ENCODE measurements around the gene GREM1. TPM values are rescaled to one million over a fixed set of nuclear protein-coding genes. Genes with fewer than 3 reads are reported as not detected.
A peak's percentile ranks its signal among the peaks of the same experiment; 100 is the strongest.

GREM1 gene
- total RNA-seq, 1 donor from 2014 or later: 0.49 TPM

DNA sequence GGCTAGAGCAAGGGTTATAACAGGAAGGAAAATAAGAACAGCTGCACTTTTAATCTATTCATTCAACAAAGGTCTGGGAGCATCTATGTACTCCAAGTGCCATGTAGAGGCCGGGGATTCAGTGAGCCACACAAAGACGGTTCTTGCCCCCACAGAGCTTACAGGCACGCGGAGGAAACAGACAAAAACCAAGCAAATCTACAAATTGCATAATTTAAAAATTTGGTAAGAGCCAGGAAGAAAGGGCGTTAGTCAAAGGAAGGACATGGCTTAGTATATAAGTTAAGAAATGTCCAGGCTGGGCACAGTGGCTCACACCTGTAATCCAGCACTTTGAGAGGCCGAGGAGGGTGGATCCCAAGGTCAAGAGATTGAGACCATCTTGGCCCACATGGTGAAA lies 10.4 kb upstream of the GREM1 start:
- no peak for TF ChIP-seq CTCF (IDR thresholded peaks at IDR 0.05; ENCODE audit: borderline replicate concordance)
- H3K4me1 ChIP-seq: no peaks in the 10 kb centered on the region
- H3K9me3 ChIP-seq (replicated peaks): no peaks in the 10 kb centered on the region
- H3K36me3 ChIP-seq: no peaks in the 10 kb centered on the region
- no peak overlapping the region for H3K4me3 ChIP-seq
- no peak overlapping the region for H3K27ac ChIP-seq (replicated peaks)
- intact Hi-C loops (cut with micrococcal nuclease): no loop called here
- DNase-seq: no peak
- H3K27me3 ChIP-seq (ENCODE audit: low read depth): peaks cover 46% of the 10 kb centered on the region

DNA sequence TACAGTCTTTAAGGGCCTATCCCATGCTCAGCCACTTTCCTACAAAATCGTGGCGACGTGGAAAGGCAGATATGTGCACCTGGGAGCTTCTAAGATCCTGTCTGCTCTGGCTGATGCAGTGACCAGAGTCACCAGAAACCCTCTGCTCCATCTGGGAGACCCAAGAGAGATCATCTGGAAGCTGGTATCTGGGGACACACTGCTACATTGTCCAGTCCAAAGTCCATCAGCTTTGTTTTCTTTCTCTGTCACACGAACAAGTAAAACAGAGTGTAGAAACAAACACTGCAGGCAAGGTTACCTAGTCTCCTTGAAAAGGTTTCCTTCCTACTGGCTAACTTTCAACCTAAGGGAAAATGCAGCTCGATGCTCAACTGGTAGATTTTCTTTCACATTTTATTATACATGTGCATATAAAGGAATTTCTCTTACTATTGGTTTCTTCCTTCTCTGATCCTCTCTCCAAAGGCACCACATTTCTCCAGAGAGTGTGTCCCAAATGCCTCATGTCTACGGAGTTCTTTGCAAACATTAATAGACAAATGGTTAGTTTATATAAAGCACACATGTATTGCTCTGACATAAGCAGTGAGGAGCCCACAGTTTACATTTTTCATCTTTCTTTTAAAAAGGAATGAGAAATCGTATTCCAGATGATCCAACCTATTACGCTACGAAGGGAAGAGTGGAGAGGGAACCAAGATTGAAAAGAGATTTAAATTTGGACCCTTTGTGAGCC lies 8.3 kb upstream of the GREM1 start:
- no peak overlapping the region for H3K27ac ChIP-seq (replicated peaks)
- no peak for DNase-seq
- TF ChIP-seq CTCF (IDR thresholded peaks at IDR 0.05; ENCODE audit: borderline replicate concordance): no peak
- intact Hi-C loops (cut with micrococcal nuclease): no loop called here
- no peaks in the 10 kb centered on the region for H3K9me3 ChIP-seq (replicated peaks)
- H3K4me3 ChIP-seq: no peak overlapping the region
- H3K36me3 ChIP-seq: no peaks in the 10 kb centered on the region
- peaks cover 65% of the 10 kb centered on the region for H3K27me3 ChIP-seq (ENCODE audit: low read depth)
- no peaks in the 10 kb centered on the region for H3K4me1 ChIP-seq

DNA sequence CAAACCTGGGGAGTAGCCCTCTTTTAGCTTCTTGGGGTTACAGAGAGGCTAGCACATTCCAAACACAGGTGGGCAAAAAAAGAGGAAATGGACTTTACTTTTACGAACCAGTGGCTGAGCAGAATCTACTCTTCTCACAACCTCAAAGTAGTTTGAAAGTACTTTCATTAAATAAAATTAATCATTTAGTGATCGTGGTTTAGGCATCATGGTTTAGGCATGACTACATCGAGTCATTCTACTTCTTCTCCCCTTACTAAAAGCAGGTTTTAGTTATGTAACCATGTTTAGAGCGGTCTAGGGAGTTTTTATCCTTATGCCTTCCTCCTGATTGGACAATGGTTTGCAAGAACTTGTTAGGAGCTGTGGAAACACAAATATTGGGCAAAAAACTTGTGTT lies 2.5 kb upstream of the GREM1 start:
- intact Hi-C loops (cut with micrococcal nuclease): no loop called here
- Histone ChIP-seq H3K4me1 (peaks cover 24% of the 10 kb centered on the region), H3K9me3 (replicated peaks) (no peaks in the 10 kb centered on the region), H3K27me3 (ENCODE audit: low read depth) (peaks cover 87% of the 10 kb centered on the region), H3K36me3 (no peaks in the 10 kb centered on the region), H3K27ac (replicated peaks) (no peak overlapping the region), H3K4me3 (no peak overlapping the region)
- TF ChIP-seq CTCF (IDR thresholded peaks at IDR 0.05; ENCODE audit: borderline replicate concordance): no peak
- DNase-seq: no peak

DNA sequence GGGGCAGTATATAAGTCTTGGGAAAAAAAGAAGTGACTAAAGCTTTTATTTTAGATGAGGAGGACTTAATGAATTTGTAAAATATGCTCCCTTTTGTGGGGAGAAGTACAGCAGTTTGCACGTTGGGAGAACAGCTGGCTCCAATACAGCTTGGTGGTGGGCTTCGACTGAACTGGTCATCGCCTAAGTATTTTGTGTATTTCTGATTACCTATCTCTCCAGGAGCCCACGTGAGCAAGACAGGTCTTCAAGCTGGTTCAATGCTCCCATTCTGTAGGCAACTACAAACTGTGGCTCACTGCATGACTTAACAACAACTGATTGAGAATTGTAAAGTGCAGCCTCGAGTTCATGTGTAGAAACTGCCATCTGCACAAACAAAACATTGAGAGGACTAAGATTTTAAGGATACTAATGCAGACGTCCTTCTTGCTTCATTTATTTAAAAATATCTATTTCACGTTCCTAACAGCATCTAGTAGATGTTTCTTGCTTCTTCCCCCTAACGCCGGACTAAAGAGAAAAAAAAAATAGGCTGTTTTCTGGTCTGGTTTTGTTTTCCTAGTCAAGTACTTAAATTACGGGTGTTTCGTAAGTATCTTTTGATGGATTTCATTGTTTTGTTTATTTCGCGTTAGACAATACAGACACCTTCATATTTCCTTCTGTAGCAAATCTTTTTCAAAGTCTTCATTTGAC lies 1.4 kb upstream of the GREM1 start:
- no peaks in the 10 kb centered on the region for H3K36me3 ChIP-seq
- TF ChIP-seq CTCF (IDR thresholded peaks at IDR 0.05; ENCODE audit: borderline replicate concordance): no peak
- peaks cover 95% of the 10 kb centered on the region for H3K27me3 ChIP-seq (ENCODE audit: low read depth)
- no peak for DNase-seq
- no peak overlapping the region for H3K27ac ChIP-seq (replicated peaks)
- peaks cover 24% of the 10 kb centered on the region for H3K4me1 ChIP-seq
- intact Hi-C loops (cut with micrococcal nuclease): no loop called here
- H3K9me3 ChIP-seq (replicated peaks): no peaks in the 10 kb centered on the region
- H3K4me3 ChIP-seq: no peak overlapping the region

- Histone ChIP-seq H3K4me3 (peak overlapping the region; percentile 51), H3K27me3 (ENCODE audit: low read depth) (peaks cover 99% of the 10 kb centered on the region), H3K27ac (replicated peaks) (no peak overlapping the region), H3K9me3 (replicated peaks) (no peaks in the 10 kb centered on the region), H3K4me1 (peaks cover 24% of the 10 kb centered on the region), H3K36me3 (no peaks in the 10 kb centered on the region)
- intact Hi-C loops (cut with micrococcal nuclease): no loop called here
- DNase-seq: no peak
- TF ChIP-seq CTCF (IDR thresholded peaks at IDR 0.05; ENCODE audit: borderline replicate concordance): no peak
Measured at GRCh38 chr15:32716915-32717425, 834 bp upstream of the GREM1 start.
